OCI-LY1 (cell line): ENCODE results near the gene ABCB10.
"Not testable (repeated sequence)": the region's sequence is repeated elsewhere in the genome, so short reads cannot be mapped to it uniquely, and the experiment has no call there.

Experiments used
- H2AFZ ChIP-seq: fragments of 200-600 bp; sonication (generic), shearing (Covaris generic); 2 replicates; pipeline ENCODE4 v1.6.0; 2014; ENCODE audit warnings: antibody characterized with exemption, mild to moderate bottlenecking, low read length
- H3F3A ChIP-seq: fragments of 200-600 bp; sonication (generic), shearing (Covaris generic); 2 replicates; pipeline ENCODE4 v1.6.0; 2014; ENCODE audit warnings: mild to moderate bottlenecking, antibody characterized with exemption, low read length, moderate library complexity; ENCODE audit not compliant: insufficient read depth
- H3K27ac ChIP-seq: fragments of 200-600 bp; sonication (generic); 2 replicates; pipeline ENCODE4 v1.5.1; 2014; ENCODE audit warnings: low read length, mixed run types, mild to moderate bottlenecking, low read depth; ENCODE audit not compliant: poor library complexity, severe bottlenecking
- H3K27me3 ChIP-seq: fragments of 200-600 bp; sonication (generic); 2 replicates; pipeline ENCODE4 v1.6.0; 2014; ENCODE audit warnings: antibody characterized with exemption, mild to moderate bottlenecking, low read length, moderate library complexity; ENCODE audit not compliant: insufficient read depth
- H3K36me3 ChIP-seq: fragments of 200-600 bp; sonication (generic); 2 replicates; pipeline ENCODE4 v1.6.1; 2014; ENCODE audit warnings: mild to moderate bottlenecking, antibody characterized with exemption, low read length, moderate library complexity, mixed read lengths; ENCODE audit not compliant: insufficient read depth
- H3K4me1 ChIP-seq: fragments of 200-600 bp; sonication (generic); 2 replicates; pipeline ENCODE4 v1.5.1; 2014; ENCODE audit warnings: mild to moderate bottlenecking, low read length, moderate library complexity; ENCODE audit not compliant: insufficient read depth, severe bottlenecking
- H3K4me2 ChIP-seq: fragments of 200-600 bp; sonication (generic), shearing (Covaris generic); 2 replicates; pipeline ENCODE4 v1.6.1; 2014; ENCODE audit warnings: low read length
- H3K4me3 ChIP-seq: fragments of 200-600 bp; sonication (generic); 2 replicates; pipeline ENCODE4 v1.5.1; 2014; ENCODE audit warnings: low read length, low read depth, mild to moderate bottlenecking, mixed read lengths; ENCODE audit not compliant: poor library complexity, severe bottlenecking
- H3K79me2 ChIP-seq: fragments of 200-600 bp; shearing (Covaris generic); 2 replicates; pipeline ENCODE4 v1.6.1; 2016; ENCODE audit warnings: mixed run types, low read length, mixed read lengths; ENCODE audit not compliant: insufficient read depth
- H3K9ac ChIP-seq: fragments of 200-600 bp; sonication (generic), shearing (Covaris generic); 2 replicates; pipeline ENCODE4 v1.6.1; 2014; ENCODE audit warnings: mild to moderate bottlenecking, low read length, mixed read lengths
- H3K9me2 ChIP-seq: fragments of 200-600 bp; sonication (generic), shearing (Covaris generic); 2 replicates; pipeline ENCODE4 v1.6.1; 2014; ENCODE audit warnings: low read depth, mild to moderate bottlenecking, low read length, mixed read lengths
- H3K9me3 ChIP-seq: fragments of 200-600 bp; shearing (Covaris generic); 2 replicates; pipeline ENCODE4 v1.6.1; 2014; ENCODE audit warnings: low read length, mixed read lengths
- H4K20me1 ChIP-seq: fragments of 200-600 bp; sonication (generic), shearing (Covaris generic); 2 replicates; pipeline ENCODE4 v1.6.0; 2016; ENCODE audit warnings: mild to moderate bottlenecking, low read length; ENCODE audit not compliant: insufficient read depth
- CTCF ChIP-seq: fragments of 200-600 bp; sonication (generic), shearing (Covaris generic); IDR thresholded peaks from 2 replicates; pipeline ENCODE4 v1.5.1; 2017; ENCODE audit warnings: mild to moderate bottlenecking, antibody characterized with exemption, low read length, moderate library complexity, mixed read lengths
- EZH2 ChIP-seq: fragments of 200-600 bp; sonication (generic), shearing (Covaris generic); IDR thresholded peaks from 2 replicates; pipeline ENCODE4 v1.8.0; 2017; ENCODE audit warnings: borderline replicate concordance, mixed run types, mild to moderate bottlenecking, antibody characterized with exemption, low read length, moderate library complexity, mixed read lengths

Gene ABCB10

DNA sequence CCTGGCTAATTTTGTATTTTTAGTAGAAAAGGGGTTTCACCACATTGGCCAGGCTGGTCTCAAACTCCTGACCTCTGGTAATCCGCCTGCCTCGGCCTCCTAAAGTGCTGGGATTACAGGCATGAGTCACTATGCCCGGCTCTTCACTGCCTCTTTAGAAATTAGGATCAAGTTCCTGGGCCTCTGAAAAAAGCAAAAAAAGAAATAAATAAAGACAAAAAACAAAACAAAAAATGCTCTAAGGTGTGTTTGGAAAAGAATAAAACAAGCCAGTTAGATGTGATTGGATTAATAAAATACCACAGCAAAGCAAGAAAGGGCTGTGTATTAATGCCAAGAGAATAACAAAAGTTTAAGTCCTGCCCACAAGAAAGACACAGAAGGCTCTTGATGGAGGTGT lies 4.2 kb upstream of the ABCB10 start:
- H3F3A ChIP-seq: no peaks in the 10 kb centered on the region
- no peak overlapping the region for H3K4me3 ChIP-seq
- no peaks in the 10 kb centered on the region for H3K9me2 ChIP-seq
- no peaks in the 10 kb centered on the region for H3K27me3 ChIP-seq
- no peak overlapping the region for H3K27ac ChIP-seq
- no peak overlapping the region for H3K4me2 ChIP-seq
- H3K9ac ChIP-seq: no peak overlapping the region
- H3K4me1 ChIP-seq: peaks cover 9% of the 10 kb centered on the region
- H4K20me1 ChIP-seq: no peaks in the 10 kb centered on the region
- H3K79me2 ChIP-seq: no peaks in the 10 kb centered on the region
- no peaks in the 10 kb centered on the region for H3K9me3 ChIP-seq
- H3K36me3 ChIP-seq: no peaks in the 10 kb centered on the region
- no peak for TF ChIP-seq CTCF
- no peak overlapping the region for H2AFZ ChIP-seq

- Histone ChIP-seq H3K9me2 (no peaks in the 10 kb centered on the region), H3K4me2 (no peak overlapping the region), H3K36me3 (no peaks in the 10 kb centered on the region), H3K27me3 (no peaks in the 10 kb centered on the region), H3K79me2 (no peaks in the 10 kb centered on the region), H3K9ac (no peak overlapping the region), H2AFZ (no peak overlapping the region), H3K9me3 (no peaks in the 10 kb centered on the region), H3K27ac (no peak overlapping the region), H3F3A (no peaks in the 10 kb centered on the region), H4K20me1 (no peaks in the 10 kb centered on the region), H3K4me1 (peaks cover 24% of the 10 kb centered on the region), H3K4me3 (no peak overlapping the region)
- TF ChIP-seq CTCF: no peak
- no peak for TF ChIP-seq EZH2
Observed at GRCh38 chr1:229561141-229561540, 2.6 kb upstream of the ABCB10 start.

- not testable (repeated sequence) for H2AFZ ChIP-seq, H3K27ac ChIP-seq, H3F3A ChIP-seq, H3K27me3 ChIP-seq, H4K20me1 ChIP-seq, H3K9me2 ChIP-seq, H3K9ac ChIP-seq, H3K36me3 ChIP-seq, H3K79me2 ChIP-seq, H3K4me3 ChIP-seq, H3K9me3 ChIP-seq
- Histone ChIP-seq H3K4me2 (peak overlapping the region; percentile 76; the same call in 1 of the 2 replicates), H3K4me1 (peaks cover 33% of the 10 kb centered on the region)
Observed at GRCh38 chr1:229560124-229560523, 1.6 kb upstream of the ABCB10 start.

DNA sequence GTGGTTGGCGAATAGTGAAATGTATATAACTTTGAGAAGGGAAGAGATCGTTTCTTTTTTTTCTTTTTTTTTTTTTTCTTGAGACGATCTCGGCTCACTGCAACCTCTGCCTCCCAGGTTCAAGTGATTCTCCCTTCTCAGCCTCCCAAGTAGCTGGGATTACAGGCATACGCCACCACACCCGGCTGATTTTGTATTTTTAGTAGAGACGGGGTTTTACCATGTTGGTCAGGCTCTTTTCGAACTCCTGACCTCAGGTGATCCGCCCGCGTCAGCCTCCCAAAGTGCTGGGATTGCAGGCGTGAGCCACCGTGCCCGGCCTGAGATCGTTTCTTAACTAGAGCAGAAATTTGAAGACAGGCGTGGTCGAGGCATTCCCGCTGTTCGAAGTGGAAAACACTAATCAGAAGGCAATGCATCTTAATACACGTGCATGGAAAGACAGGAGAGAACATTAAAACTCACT lies 862 bp upstream of the ABCB10 start:
- Histone ChIP-seq H3K4me3 (peak overlapping the region; percentile 78), H3K4me2 (peak overlapping the region; percentile 76), H3K27ac (peak overlapping the region; percentile 16), H3K9ac (peak overlapping the region; percentile 76), H2AFZ (0 out of 2 replicates have a peak overlapping the region, but pooled peaks have one; percentile 72), H3K4me1 (peaks cover 33% of the 10 kb centered on the region)
- not testable (repeated sequence) for H4K20me1 ChIP-seq, H3K9me2 ChIP-seq, H3K9me3 ChIP-seq, H3K27me3 ChIP-seq, H3K36me3 ChIP-seq, H3K79me2 ChIP-seq, H3F3A ChIP-seq
